ENCODE data around the gene TNK1. TPM values are rescaled to one million over a fixed set of nuclear protein-coding genes. Genes with fewer than 3 reads are reported as not detected.

TNK1 gene
- total and polyA plus RNA-seq, 9 of the 15 experiments (the other 6 are each of a cell fraction or from before 2014, with no cell fraction given) = 0.28 to 5.2 (median 2.1) TPM

- BruUV-seq (replicated peaks) = no TSS peak
- ChIA-PET POLR2A (interaction anchor here (1.2 kb wide), 1 partner anchor 12 kb away, joined by 3 read pairs; no protein-coding TSS in a partner anchor), CTCF (ENCODE audit: low intra/inter-chr PET ratio) (no interaction called here)
- DNase-seq (ENCODE audit: extremely low read depth in 1 of 4, low spot score in 3 of 4) (no peak), FAIRE-seq (no peak), ATAC-seq (no peak)
- Histone ChIP-seq H3K9me1 (ENCODE audit: control insufficient read depth, insufficient read depth, low read length) (no peaks in the 10 kb centered on the region), H3K36me3 (ENCODE audit: control insufficient read depth, insufficient read depth, low read length) (no peaks in the 10 kb centered on the region), H3K79me2 (ENCODE audit: control insufficient read depth, insufficient read depth, low read length) (no peaks in the 10 kb centered on the region), H3K9ac (ENCODE audit: insufficient read depth in 1 of 2, low read depth in 2 of 2, low read length in 2 of 2) (0 out of 4 replicates have a peak overlapping the region, but pooled peaks of 1 of the 2 experiments have one; percentile 4), H3K27me3 (ENCODE audit: control insufficient read depth in 2 of 2, insufficient read depth in 2 of 2, low read length in 2 of 2) (no peaks in the 10 kb centered on the region), H3K9me3 (replicated peaks; ENCODE audit: control insufficient read depth, insufficient read depth, low read depth, low read length) (no peaks in the 10 kb centered on the region), H4K20me1 (replicated peaks; ENCODE audit: control insufficient read depth, insufficient read depth, low read length) (no peaks in the 10 kb centered on the region), H3K27ac (ENCODE audit: extremely low read depth, low read depth, low read length) (no peak overlapping the region), H3K4me2 (ENCODE audit: insufficient read depth, low read length) (no peak overlapping the region), H3K4me1 (replicated peaks in 1 of 2; ENCODE audit: control insufficient read depth in 2 of 2, insufficient read depth in 2 of 2, low read length in 2 of 2) (peaks cover 0 to 16% of the 10 kb centered on the region in 2 experiments; a peak in 2 of 5 replicates), H3K4me3 (no peak overlapping the region), H2AFZ (ENCODE audit: low read depth, low read length) (no peak overlapping the region)
- in situ Hi-C loops (cut with MboI) = loop anchor here (5.0 kb wide), 1 partner anchor 60 kb away; the partner anchor contains the start of gene SLC2A4
- WGBS (ENCODE audit: insufficient coverage, low coverage, missing lambda C conversion rate) = 59% methylated on average over 8 of the region's 13 CpGs
- no peak for TF ChIP-seq ZNF263 (CRISPR knock-in tag; IDR thresholded peaks at IDR 0.05; ENCODE audit: borderline replicate concordance)
- TF ChIP-seq SRSF3 (IDR thresholded peaks at IDR 0.05; ENCODE audit: insufficient read depth, low read length) = no peak
- TF ChIP-seq CHD1 (IDR thresholded peaks at IDR 0.05; ENCODE audit: low read length) = no peak
- TF ChIP-seq, protein P1, sequence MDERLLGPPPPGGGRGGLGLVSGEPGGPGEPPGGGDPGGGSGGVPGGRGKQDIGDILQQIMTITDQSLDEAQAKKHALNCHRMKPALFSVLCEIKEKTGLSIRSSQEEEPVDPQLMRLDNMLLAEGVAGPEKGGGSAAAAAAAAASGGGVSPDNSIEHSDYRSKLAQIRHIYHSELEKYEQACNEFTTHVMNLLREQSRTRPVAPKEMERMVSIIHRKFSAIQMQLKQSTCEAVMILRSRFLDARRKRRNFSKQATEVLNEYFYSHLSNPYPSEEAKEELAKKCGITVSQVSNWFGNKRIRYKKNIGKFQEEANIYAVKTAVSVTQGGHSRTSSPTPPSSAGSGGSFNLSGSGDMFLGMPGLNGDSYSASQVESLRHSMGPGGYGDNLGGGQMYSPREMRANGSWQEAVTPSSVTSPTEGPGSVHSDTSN (CRISPR knock-in tag; IDR thresholded peaks at IDR 0.05; ENCODE audit: low read depth) = no peak
- TF ChIP-seq, protein P1 (tag; conservative IDR thresholded peaks at IDR 0.05; ENCODE audit: low read depth) = no peak
- TF ChIP-seq XRCC4 (IDR thresholded peaks at IDR 0.05; ENCODE audit: extremely low read depth, insufficient read depth, insufficient read length) = no peak
- no peak for TF ChIP-seq SIX5 (IDR thresholded peaks at IDR 0.05; ENCODE audit: borderline replicate concordance in 1 of 2, insufficient read depth in 1 of 2, low read depth in 1 of 2, low read length in 2 of 2)
- intact Hi-C loops (cut with micrococcal nuclease) = no loop called here
Measured at GRCh38 chr17:7341842-7342241, 39.0 kb upstream of the TNK1 start.
